Measurements from ENCODE around the gene SETD2.

GRCh38 chr3:47065058-47065457 lies 98.9 kb downstream of the SETD2 start:
- no peak for TF ChIP-seq CTCF (conservative IDR thresholded peaks at IDR 0.05; ENCODE audit: low read depth, low read length)
- no peak for TF ChIP-seq EZH2 (IDR thresholded peaks at IDR 0.05; ENCODE audit: borderline replicate concordance, low read depth, low read length, poor library complexity, severe bottlenecking)

Measured in A673 (cell line).